ENCODE data around the gene TCAIM. TPM values are rescaled to one million over a fixed set of nuclear protein-coding genes. Genes with fewer than 3 reads are reported as not detected.

Gene TCAIM
- total and polyA plus RNA-seq, 2 of the 4 experiments (the other 2 are of a cell fraction) = 11.0 to 21.5 TPM

GRCh38 chr3:44309500-44309899, 29.1 kb upstream of the TCAIM start:
- BruUV-seq (replicated peaks) = no TSS peak
- no peak overlapping the region for H3K4ac ChIP-seq (ENCODE audit: low read depth, low read length)

More at GRCh38 chr3:44309500-44309899, 29.1 kb upstream of the TCAIM start:
- ATAC-seq (ENCODE audit: low read depth) (no peak), DNase-seq (no peak)
- Histone ChIP-seq H3K27ac (ENCODE audit: insufficient read depth, low read length) (no peak overlapping the region), H4K20me1 (ENCODE audit: insufficient read depth, low read length) (no peaks in the 10 kb centered on the region), H2BK20ac (ENCODE audit: low read depth, low read length) (no peak overlapping the region), H2BK120ac (ENCODE audit: low read depth, low read length) (no peak overlapping the region), H4K5ac (ENCODE audit: low read depth, low read length) (no peak overlapping the region), H2AK5ac (ENCODE audit: low read depth, low read length) (no peak overlapping the region), H3K27me3 (ENCODE audit: control insufficient read depth, insufficient read depth, low read length) (no peaks in the 10 kb centered on the region; the same call in 1 of the 2 replicates), H3K9ac (ENCODE audit: low read depth, low read length) (no peak overlapping the region), H2AFZ (replicated peaks; ENCODE audit: low read length, poor library complexity) (no peak overlapping the region), H3K4me1 (ENCODE audit: control insufficient read depth, insufficient read depth, low read length) (no peaks in the 10 kb centered on the region), H3K23ac (ENCODE audit: low read depth, low read length) (no peak overlapping the region), H2AK9ac (replicated peaks; ENCODE audit: low read depth, low read length, poor library complexity) (no peak overlapping the region), H3K56ac (ENCODE audit: extremely low read depth, insufficient read depth, low read length) (no peak overlapping the region), H4K91ac (ENCODE audit: insufficient read depth, low read depth, low read length) (no peak overlapping the region), H3K79me1 (ENCODE audit: low read depth in 1 of 2, low read length in 2 of 2) (no peaks in the 10 kb centered on the region), H3K36me3 (ENCODE audit: control insufficient read depth, insufficient read depth, low read length) (no peaks in the 10 kb centered on the region), H4K8ac (ENCODE audit: low read depth in 2 of 2, low read length in 2 of 2) (no peak overlapping the region), H2BK15ac (ENCODE audit: low read depth, low read length) (no peak overlapping the region), H3K9me1 (ENCODE audit: insufficient read depth, low read length) (no peaks in the 10 kb centered on the region), H2BK5ac (ENCODE audit: low read depth, low read length, poor library complexity, severe bottlenecking) (no peak overlapping the region), H3K4me3 (ENCODE audit: insufficient read depth, low read depth, low read length) (no peak overlapping the region), H3K14ac (replicated peaks; ENCODE audit: low read depth, low read length) (no peak overlapping the region), H3K18ac (ENCODE audit: low read depth, low read length) (no peak overlapping the region), H3K4me2 (ENCODE audit: low read depth, low read length) (no peak overlapping the region), H3K9me3 (ENCODE audit: control insufficient read depth, insufficient read depth, low read length) (no peaks in the 10 kb centered on the region)
- in situ Hi-C loops (cut with MboI; ENCODE audit: low sequenced_read_pairs) = no loop called here
- TF ChIP-seq MXI1 (IDR thresholded peaks at IDR 0.05; ENCODE audit: borderline replicate concordance, low read depth, low read length) (no peak), RAD21 (IDR thresholded peaks at IDR 0.05; ENCODE audit: low read length) (no peak), RFX5 (IDR thresholded peaks at IDR 0.05; ENCODE audit: low read depth, low read length) (no peak), FOS (IDR thresholded peaks at IDR 0.05; ENCODE audit: low read depth, low read length) (no peak), USF2 (IDR thresholded peaks at IDR 0.05; ENCODE audit: low read depth, low read length) (no peak), MAFK (IDR thresholded peaks at IDR 0.05; ENCODE audit: low read depth, low read length) (no peak), NFE2L2 (IDR thresholded peaks at IDR 0.05; ENCODE audit: low read depth, low read length) (no peak), CHD1 (IDR thresholded peaks at IDR 0.05; ENCODE audit: low read depth, low read length) (no peak), ELK1 (IDR thresholded peaks at IDR 0.05; ENCODE audit: borderline replicate concordance, low read depth, low read length) (no peak), POLR2A (IDR thresholded peaks at IDR 0.05; ENCODE audit: low read depth, low read length) (no peak), CEBPB (IDR thresholded peaks at IDR 0.05; ENCODE audit: low read depth, low read length) (no peak), SMC3 (IDR thresholded peaks at IDR 0.05; ENCODE audit: low read depth, low read length) (no peak), MAZ (IDR thresholded peaks at IDR 0.05; ENCODE audit: borderline replicate concordance, low read depth, low read length) (no peak)
- intact Hi-C loops (cut with micrococcal nuclease) = no loop called here
- ChIA-PET CTCF (no interaction called here), POLR2A (ENCODE audit: unreplicated experiment) (no interaction called here)
- dilution Hi-C loops (cut with HindIII; ENCODE audit: low sequenced_read_pairs, unreplicated experiment) = no loop called here
